ENCODE data around the gene KCNB1.

- TF ChIP-seq CTCF (conservative IDR thresholded peaks at IDR 0.05; ENCODE audit: low read length) (no peak), EZH2phosphoT487 (IDR thresholded peaks at IDR 0.05; ENCODE audit: borderline replicate concordance) (no peak)
Measured at GRCh38 chr20:49395183-49395582, 87.3 kb downstream of the KCNB1 start.

All from Loucy (cell line).